ENCODE data around the gene RUSF1. TPM values are rescaled to one million over a fixed set of nuclear protein-coding genes. Genes with fewer than 3 reads are reported as not detected.

The RUSF1 gene
- total RNA-seq, 1 experiment from 2014 or later: 39.9 TPM

DNA sequence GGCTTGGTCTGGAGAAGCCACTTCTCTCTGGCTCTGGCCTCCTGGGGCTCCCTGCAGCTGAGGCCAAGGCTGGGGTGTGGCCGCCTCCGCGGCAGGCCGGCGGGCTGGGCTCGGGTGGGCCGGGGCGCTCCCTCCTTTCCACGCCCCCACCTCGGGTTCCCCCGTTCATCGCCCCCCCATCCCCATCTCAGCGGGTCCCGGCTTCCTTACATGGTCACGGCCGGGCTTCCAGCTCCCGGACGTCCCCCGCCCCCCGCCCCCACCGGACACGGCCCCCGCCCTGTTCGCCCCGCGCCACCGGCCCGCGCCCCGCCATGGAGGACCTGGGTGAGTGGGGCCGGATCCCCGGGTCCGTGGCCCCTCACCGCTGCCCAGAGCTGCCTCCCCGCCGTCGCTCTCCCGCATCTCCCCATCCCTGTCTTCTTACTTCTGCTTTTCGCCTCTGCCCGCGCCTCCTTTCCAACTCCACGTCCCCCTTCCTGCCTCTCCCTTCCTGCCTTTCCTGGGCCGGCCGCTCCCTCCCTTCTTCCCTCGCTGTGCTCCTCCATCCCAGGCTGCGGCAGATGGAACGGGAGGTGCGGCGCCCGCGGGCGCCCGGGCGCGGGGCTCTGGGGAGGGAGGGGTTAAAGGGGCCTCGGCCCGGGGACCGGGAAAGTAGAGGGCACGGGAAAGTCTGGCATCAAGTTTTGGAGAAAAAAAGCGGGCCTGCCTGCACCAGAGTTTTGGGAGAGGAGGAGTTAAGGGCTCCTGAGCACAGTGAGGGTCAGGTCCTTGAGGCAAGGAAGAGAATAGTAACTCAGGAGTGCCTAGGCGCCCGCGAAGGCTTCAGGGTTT is 36.1 kb downstream of the RUSF1 start, which contains the start of gene TGFB1I1:
TSS of gene TGFB1I1 (plus strand) at position 278 of the 834 bp plus-strand sequence. CDS start at position 315, 37 bp downstream.
- H3K4me1 ChIP-seq (ENCODE audit: insufficient read depth, low read length): no peaks in the 10 kb centered on the region; the same call in 1 of the 2 replicates
- DNase-seq (peak; percentile 8), ATAC-seq (peak; percentile 64)
- no peaks in the 10 kb centered on the region for H3K36me3 ChIP-seq (ENCODE audit: low read depth, low read length)
- TF ChIP-seq EZH2phosphoT487 (IDR thresholded peaks at IDR 0.05; ENCODE audit: borderline replicate concordance, low read length) (no peak), EZH2 (IDR thresholded peaks at IDR 0.05; ENCODE audit: low read length, unreplicated experiment) (no peak)
- TF ChIP-seq, protein P1, sequence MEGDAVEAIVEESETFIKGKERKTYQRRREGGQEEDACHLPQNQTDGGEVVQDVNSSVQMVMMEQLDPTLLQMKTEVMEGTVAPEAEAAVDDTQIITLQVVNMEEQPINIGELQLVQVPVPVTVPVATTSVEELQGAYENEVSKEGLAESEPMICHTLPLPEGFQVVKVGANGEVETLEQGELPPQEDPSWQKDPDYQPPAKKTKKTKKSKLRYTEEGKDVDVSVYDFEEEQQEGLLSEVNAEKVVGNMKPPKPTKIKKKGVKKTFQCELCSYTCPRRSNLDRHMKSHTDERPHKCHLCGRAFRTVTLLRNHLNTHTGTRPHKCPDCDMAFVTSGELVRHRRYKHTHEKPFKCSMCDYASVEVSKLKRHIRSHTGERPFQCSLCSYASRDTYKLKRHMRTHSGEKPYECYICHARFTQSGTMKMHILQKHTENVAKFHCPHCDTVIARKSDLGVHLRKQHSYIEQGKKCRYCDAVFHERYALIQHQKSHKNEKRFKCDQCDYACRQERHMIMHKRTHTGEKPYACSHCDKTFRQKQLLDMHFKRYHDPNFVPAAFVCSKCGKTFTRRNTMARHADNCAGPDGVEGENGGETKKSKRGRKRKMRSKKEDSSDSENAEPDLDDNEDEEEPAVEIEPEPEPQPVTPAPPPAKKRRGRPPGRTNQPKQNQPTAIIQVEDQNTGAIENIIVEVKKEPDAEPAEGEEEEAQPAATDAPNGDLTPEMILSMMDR (conservative IDR thresholded peaks at IDR 0.05; ENCODE audit: low read depth, low read length): no peak
- intact Hi-C loops (cut with micrococcal nuclease): no loop called here
- POLR2A ChIA-PET (ENCODE audit: unreplicated experiment): interaction anchor here (0.9 kb wide), 1 partner anchor 12 kb away, joined by 5 read pairs; no protein-coding TSS in a partner anchor
- H3K79me2 ChIP-seq (ENCODE audit: low read length): no peaks in the 10 kb centered on the region
- no peaks in the 10 kb centered on the region for H3K9me2 ChIP-seq (replicated peaks; ENCODE audit: low read length)
- H3K27me3 ChIP-seq (ENCODE audit: low read length): no peaks in the 10 kb centered on the region
- peak within 1 kb of the TSS; percentile 65 for H3K9ac ChIP-seq (ENCODE audit: low read length)
- no peaks in the 10 kb centered on the region for H3F3A ChIP-seq (ENCODE audit: low read length, unreplicated experiment)
- H2AFZ ChIP-seq (ENCODE audit: low read length): peak within 1 kb of the TSS; percentile 91
- peak within 1 kb of the TSS; percentile 85 for H3K4me2 ChIP-seq (ENCODE audit: low read length)
- H3K27ac ChIP-seq (ENCODE audit: low read length): no peak within 1 kb of the TSS
- BruUV-seq (replicated peaks): TSS peak; percentile 57
- CTCF ChIA-PET: no interaction called here
- no peaks in the 10 kb centered on the region for H4K20me1 ChIP-seq (ENCODE audit: low read length)
- no peaks in the 10 kb centered on the region for H3K9me3 ChIP-seq (ENCODE audit: low read length)
- peak within 1 kb of the TSS; percentile 73 for H3K4me3 ChIP-seq (ENCODE audit: low read length)

DNA sequence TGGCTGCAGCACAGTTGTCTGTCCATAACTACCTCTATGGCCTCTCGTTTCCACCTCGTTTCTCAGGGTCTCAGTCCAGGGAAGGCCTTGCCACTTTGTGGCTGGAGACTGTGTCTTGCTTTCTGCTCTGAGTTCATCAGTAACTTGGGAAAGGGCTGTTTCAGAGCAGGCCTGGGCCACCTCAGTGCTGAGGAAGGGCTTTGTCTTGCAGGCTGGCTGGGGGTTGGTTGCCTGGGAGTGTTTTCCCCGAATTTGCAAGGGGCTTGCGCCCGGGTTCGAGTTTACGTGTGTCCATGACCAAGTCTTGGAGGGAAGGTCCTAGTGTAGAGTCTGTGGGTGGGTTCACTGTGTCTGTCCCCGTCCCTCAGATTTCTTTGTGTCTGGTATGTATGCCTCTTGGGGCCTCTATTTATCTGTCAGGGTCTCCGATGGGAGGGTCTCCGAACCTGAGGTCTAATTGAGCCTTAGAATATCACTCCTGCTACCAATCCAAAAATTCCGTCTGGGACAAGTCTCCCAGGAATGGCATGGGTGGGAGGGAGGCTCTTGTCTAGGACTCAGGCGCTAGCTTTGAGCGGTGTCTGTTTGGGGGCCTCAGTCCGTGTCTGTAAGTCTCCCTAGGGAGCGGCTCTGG is 36.8 kb downstream of the RUSF1 start:
- no peak for DNase-seq
- Histone ChIP-seq H3K4me2 (ENCODE audit: low read length) (peak overlapping the region; percentile 78), H3K9me2 (replicated peaks; ENCODE audit: low read length) (no peaks in the 10 kb centered on the region), H3K4me3 (ENCODE audit: low read length) (peak overlapping the region; percentile 73), H3K4me1 (ENCODE audit: insufficient read depth, low read length) (no peaks in the 10 kb centered on the region; the same call in 1 of the 2 replicates), H2AFZ (ENCODE audit: low read length) (peak overlapping the region; percentile 61), H3K27me3 (ENCODE audit: low read length) (no peaks in the 10 kb centered on the region), H3K9ac (ENCODE audit: low read length) (peak overlapping the region; percentile 49; the same call in 1 of the 2 replicates), H3K27ac (ENCODE audit: low read length) (no peak overlapping the region), H3K36me3 (ENCODE audit: low read depth, low read length) (no peaks in the 10 kb centered on the region), H4K20me1 (ENCODE audit: low read length) (no peaks in the 10 kb centered on the region), H3K79me2 (ENCODE audit: low read length) (no peaks in the 10 kb centered on the region), H3F3A (ENCODE audit: low read length, unreplicated experiment) (no peaks in the 10 kb centered on the region), H3K9me3 (ENCODE audit: low read length) (no peaks in the 10 kb centered on the region)
- BruUV-seq (replicated peaks): TSS peak; percentile 82
- CTCF ChIA-PET: no interaction called here
- TF ChIP-seq, protein P1 (conservative IDR thresholded peaks at IDR 0.05; ENCODE audit: low read depth, low read length): no peak
- no peak for TF ChIP-seq EZH2 (IDR thresholded peaks at IDR 0.05; ENCODE audit: low read length, unreplicated experiment)
- no peak for TF ChIP-seq EZH2phosphoT487 (IDR thresholded peaks at IDR 0.05; ENCODE audit: borderline replicate concordance, low read length)
- intact Hi-C loops (cut with micrococcal nuclease): no loop called here
- no peak for ATAC-seq
- POLR2A ChIA-PET (ENCODE audit: unreplicated experiment): interaction anchor here (0.9 kb wide), 1 partner anchor 11 kb away, joined by 5 read pairs; no protein-coding TSS in a partner anchor

All from PC-3 (cell line).